Measurements from ENCODE around the gene DTWD2. TPM values are rescaled to one million over a fixed set of nuclear protein-coding genes. Genes with fewer than 3 reads are reported as not detected.

DTWD2 gene
- total and polyA plus RNA-seq, 2 of the 4 experiments (the other 2 are of a cell fraction) = 1.2 to 1.8 TPM

DNA sequence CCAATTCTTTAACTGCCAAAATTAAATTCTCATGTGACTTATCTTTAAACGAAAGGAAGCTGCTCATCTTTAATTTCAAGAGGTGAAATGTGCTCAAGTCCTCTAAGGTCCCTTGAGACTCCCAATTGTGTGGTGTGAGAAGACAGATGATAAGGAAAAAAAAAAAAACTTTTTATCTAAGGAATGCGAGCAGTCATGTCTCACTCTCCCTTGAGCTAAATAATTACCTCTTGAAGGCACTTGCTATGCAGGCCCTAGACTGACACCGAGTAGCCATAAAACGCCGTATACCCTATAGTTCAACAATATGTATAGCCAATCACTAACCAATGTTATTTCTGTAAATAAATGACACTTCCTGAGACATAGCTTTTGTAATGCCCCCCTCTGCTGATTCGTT is 1.5 kb upstream of the DTWD2 start:
- Histone ChIP-seq H3K4ac (ENCODE audit: low read depth, low read length) (no peak overlapping the region), H2BK15ac (ENCODE audit: low read depth, low read length) (no peak overlapping the region), H3K79me1 (ENCODE audit: low read depth in 1 of 2, low read length in 2 of 2) (no peaks in the 10 kb centered on the region), H4K8ac (ENCODE audit: low read depth in 2 of 2, low read length in 2 of 2) (no peak overlapping the region), H2AK5ac (ENCODE audit: low read depth, low read length) (no peak overlapping the region), H3K9ac (ENCODE audit: low read depth, low read length) (no peak overlapping the region), H3K56ac (ENCODE audit: extremely low read depth, insufficient read depth, low read length) (no peak overlapping the region), H3K23ac (ENCODE audit: low read depth, low read length) (no peak overlapping the region), H2AK9ac (replicated peaks; ENCODE audit: low read depth, low read length, poor library complexity) (no peak overlapping the region), H4K20me1 (ENCODE audit: insufficient read depth, low read length) (no peaks in the 10 kb centered on the region), H3K27ac (ENCODE audit: insufficient read depth, low read length) (no peak overlapping the region), H3K4me2 (ENCODE audit: low read depth, low read length) (no peak overlapping the region), H3K14ac (replicated peaks; ENCODE audit: low read depth, low read length) (no peak overlapping the region), H3K4me3 (ENCODE audit: insufficient read depth, low read depth, low read length) (no peak overlapping the region), H3K9me3 (ENCODE audit: control insufficient read depth, insufficient read depth, low read length) (no peaks in the 10 kb centered on the region), H3K27me3 (ENCODE audit: control insufficient read depth, insufficient read depth, low read length) (no peaks in the 10 kb centered on the region), H3K18ac (ENCODE audit: low read depth, low read length) (no peak overlapping the region), H2BK120ac (ENCODE audit: low read depth, low read length) (no peak overlapping the region), H3K9me1 (ENCODE audit: insufficient read depth, low read length) (no peaks in the 10 kb centered on the region), H2BK20ac (ENCODE audit: low read depth, low read length) (no peak overlapping the region), H2AFZ (replicated peaks; ENCODE audit: low read length, poor library complexity) (no peak overlapping the region), H4K5ac (ENCODE audit: low read depth, low read length) (no peak overlapping the region), H2BK5ac (ENCODE audit: low read depth, low read length, poor library complexity, severe bottlenecking) (no peak overlapping the region), H3K4me1 (ENCODE audit: control insufficient read depth, insufficient read depth, low read length) (no peaks in the 10 kb centered on the region), H4K91ac (ENCODE audit: insufficient read depth, low read depth, low read length) (no peak overlapping the region), H3K36me3 (ENCODE audit: control insufficient read depth, insufficient read depth, low read length) (no peaks in the 10 kb centered on the region)
- intact Hi-C loops (cut with micrococcal nuclease) = loop anchor here (2.0 to 5.0 kb wide), 3 partner anchors 279 to 367 kb away; partner anchors contain the start of gene TNFAIP8
- in situ Hi-C loops (cut with MboI; ENCODE audit: low sequenced_read_pairs) = loop anchor here (5.0 kb wide), 1 partner anchor 422 kb away; no protein-coding TSS in a partner anchor
- no peak for TF ChIP-seq POLR2A (IDR thresholded peaks at IDR 0.05; ENCODE audit: low read depth, low read length)
- no peak for TF ChIP-seq MAZ (IDR thresholded peaks at IDR 0.05; ENCODE audit: borderline replicate concordance, low read depth, low read length)
- no peak for TF ChIP-seq CHD1 (IDR thresholded peaks at IDR 0.05; ENCODE audit: low read depth, low read length)
- TF ChIP-seq, protein P1, sequence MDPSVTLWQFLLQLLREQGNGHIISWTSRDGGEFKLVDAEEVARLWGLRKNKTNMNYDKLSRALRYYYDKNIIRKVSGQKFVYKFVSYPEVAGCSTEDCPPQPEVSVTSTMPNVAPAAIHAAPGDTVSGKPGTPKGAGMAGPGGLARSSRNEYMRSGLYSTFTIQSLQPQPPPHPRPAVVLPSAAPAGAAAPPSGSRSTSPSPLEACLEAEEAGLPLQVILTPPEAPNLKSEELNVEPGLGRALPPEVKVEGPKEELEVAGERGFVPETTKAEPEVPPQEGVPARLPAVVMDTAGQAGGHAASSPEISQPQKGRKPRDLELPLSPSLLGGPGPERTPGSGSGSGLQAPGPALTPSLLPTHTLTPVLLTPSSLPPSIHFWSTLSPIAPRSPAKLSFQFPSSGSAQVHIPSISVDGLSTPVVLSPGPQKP (IDR thresholded peaks at IDR 0.05; ENCODE audit: borderline replicate concordance, low read depth, low read length) = no peak
- TF ChIP-seq SMC3 (IDR thresholded peaks at IDR 0.05; ENCODE audit: low read depth, low read length) = no peak
- TF ChIP-seq NFE2L2 (IDR thresholded peaks at IDR 0.05; ENCODE audit: low read depth, low read length) = no peak
- TF ChIP-seq, protein P2, sequence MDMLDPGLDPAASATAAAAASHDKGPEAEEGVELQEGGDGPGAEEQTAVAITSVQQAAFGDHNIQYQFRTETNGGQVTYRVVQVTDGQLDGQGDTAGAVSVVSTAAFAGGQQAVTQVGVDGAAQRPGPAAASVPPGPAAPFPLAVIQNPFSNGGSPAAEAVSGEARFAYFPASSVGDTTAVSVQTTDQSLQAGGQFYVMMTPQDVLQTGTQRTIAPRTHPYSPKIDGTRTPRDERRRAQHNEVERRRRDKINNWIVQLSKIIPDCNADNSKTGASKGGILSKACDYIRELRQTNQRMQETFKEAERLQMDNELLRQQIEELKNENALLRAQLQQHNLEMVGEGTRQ (IDR thresholded peaks at IDR 0.05; ENCODE audit: low read depth, low read length) = no peak
- no peak for TF ChIP-seq MXI1 (IDR thresholded peaks at IDR 0.05; ENCODE audit: borderline replicate concordance, low read depth, low read length)
- TF ChIP-seq RAD21 (IDR thresholded peaks at IDR 0.05; ENCODE audit: low read length) = no peak
- TF ChIP-seq CTCF (conservative IDR thresholded peaks at IDR 0.05; ENCODE audit: low read depth, low read length) = no peak
- TF ChIP-seq BHLHE40 (IDR thresholded peaks at IDR 0.05; ENCODE audit: low read depth, low read length) = no peak
- DNase-seq (no peak), ATAC-seq (ENCODE audit: low read depth) (no peak)
- no TSS peak for BruUV-seq (replicated peaks)
- ChIA-PET POLR2A (ENCODE audit: unreplicated experiment) (no interaction called here), CTCF (interaction anchor here (0.6 to 2.9 kb wide), 4 partner anchors 37 to 422 kb away, joined by 3 to 31 read pairs (median 6); no protein-coding TSS in a partner anchor)
- dilution Hi-C loops (cut with HindIII; ENCODE audit: low sequenced_read_pairs, unreplicated experiment) = no loop called here
- no CpG with 5 or more reads among the region's 6 CpGs for WGBS, 2 experiments (ENCODE audit: extremely low coverage in 2 of 2, insufficient read length in 1 of 2)
